Stimulated activated CD4-positive, alpha-beta T cell treated with anti-CD3 and anti-CD28 coated beads, Interleukin-4, amount 100 ng/mL, for 48 hours (primary cell): ENCODE data around the gene TMED1.
A peak's percentile ranks its signal among the peaks of the same experiment; 100 is the strongest.
"Not testable (repeated sequence)": the region's sequence is repeated elsewhere in the genome, so short reads cannot be mapped to it uniquely, and the experiment has no call there.

ENCODE experiments used
- DNase-seq, 2 donors: peaks; one replicate each; pipeline ENCODE4 v3.0.0-alpha.2; 2020; ENCODE audit warnings: low read depth in 2 of 2

TMED1 gene

DNA sequence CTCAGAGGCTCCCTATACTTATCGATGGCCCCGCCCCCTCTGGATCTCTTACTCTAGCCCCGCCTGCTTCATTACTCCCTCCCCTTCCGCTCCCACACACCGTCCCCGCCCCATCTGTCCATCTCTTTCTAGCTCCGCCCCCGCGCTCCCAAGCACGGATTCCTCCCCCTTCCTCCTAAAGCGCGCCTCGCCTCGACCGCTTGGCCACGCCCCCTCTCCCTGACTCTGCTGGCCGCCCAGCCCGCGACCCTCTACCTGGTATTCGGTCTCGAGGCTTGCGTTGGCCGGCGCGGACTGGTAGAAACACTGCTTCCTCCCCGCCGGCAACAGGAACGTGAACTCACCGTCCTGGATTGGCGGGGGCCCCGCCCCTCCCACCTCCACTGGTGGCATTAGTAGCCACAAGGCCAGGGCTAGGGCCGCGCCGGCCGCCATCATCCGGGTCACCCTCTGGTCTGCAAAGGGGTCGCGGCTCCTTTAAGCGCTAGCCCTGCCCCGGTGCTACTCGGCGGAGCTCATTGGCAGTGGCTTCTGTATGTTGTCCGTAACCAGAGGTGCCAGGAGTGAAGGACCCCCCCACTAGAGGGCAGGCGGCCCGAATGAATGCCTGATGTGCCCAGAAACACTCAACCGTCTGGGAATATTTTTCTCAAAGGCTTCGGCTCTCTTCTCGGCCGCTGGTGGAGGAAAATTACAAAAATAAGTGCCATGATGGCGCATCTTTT lies at the start of gene TMED1:
TSS of gene TMED1 (minus strand) at position 459 of the 725 bp plus-strand sequence. CDS start at position 438, 21 bp downstream.
- peak; percentile 98 to 99 for DNase-seq

GRCh38 chr19:10885201-10886169 lies 49.5 kb upstream of the TMED1 start:
- DNase-seq = no peak

DNA sequence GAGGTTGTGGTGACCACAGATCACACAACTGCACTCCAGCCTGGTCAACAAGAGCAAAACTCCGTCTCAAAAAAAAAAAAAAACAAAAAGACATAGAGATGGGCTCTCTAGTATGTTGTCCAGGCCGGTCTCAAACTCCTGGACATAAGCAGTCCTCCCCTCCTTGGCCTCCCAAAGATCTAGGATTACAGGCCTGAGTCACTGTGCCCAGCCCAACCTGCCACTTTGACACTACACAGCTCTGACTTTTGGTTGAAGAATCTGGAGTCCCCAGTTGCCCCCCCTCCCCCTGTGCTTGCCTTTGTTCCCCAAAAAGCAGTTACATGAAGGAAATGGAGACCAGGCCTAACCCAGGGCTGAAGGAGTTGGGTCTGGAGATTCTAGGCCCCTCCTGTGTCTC lies 48.3 kb upstream of the TMED1 start:
- no peak for DNase-seq

DNA sequence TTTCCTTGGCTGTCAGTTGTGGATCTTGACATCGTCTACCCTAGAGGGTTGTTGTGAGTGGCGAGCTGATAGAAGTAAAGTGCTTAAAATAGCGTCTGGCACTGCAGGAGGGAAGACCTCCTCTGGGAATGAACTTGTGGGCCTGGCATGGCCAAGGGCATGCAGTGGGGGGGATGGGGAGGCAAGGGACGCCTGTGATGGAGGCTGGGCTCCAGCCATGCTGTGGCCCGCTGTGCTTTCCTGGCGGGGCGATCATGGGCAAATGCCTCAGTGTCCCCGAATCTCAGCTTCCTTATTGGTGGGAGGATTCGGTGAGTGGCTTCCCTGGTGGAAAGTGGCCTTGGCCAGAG lies 46.1 kb upstream of the TMED1 start:
- no peak for DNase-seq

- DNase-seq = no peak
These were observed 45.5 kb upstream of the TMED1 start for GRCh38 chr19:10881403-10882107.

DNA sequence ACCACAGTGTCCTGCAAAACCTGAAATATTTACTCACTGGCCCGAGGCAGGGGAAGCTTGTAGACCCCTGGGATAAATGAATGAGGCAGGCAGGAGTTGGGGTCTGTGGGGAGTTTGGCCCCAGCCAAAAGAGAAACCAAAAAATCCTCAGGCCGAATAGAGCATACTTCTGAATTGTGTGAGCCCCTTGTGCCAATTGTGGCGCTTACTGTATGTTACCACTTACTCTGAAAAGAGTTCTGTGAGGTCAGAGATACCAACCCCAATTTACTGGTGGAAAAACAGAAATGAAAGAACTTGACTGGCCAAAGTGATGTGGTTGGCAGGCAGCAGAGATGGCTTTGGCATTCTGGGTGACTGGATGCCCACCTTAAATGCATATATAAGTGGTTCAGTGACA lies 42.2 kb upstream of the TMED1 start:
- no peak for DNase-seq

GRCh38 chr19:10877608-10878007 lies 41.6 kb upstream of the TMED1 start:
- not testable (repeated sequence) for DNase-seq

DNA sequence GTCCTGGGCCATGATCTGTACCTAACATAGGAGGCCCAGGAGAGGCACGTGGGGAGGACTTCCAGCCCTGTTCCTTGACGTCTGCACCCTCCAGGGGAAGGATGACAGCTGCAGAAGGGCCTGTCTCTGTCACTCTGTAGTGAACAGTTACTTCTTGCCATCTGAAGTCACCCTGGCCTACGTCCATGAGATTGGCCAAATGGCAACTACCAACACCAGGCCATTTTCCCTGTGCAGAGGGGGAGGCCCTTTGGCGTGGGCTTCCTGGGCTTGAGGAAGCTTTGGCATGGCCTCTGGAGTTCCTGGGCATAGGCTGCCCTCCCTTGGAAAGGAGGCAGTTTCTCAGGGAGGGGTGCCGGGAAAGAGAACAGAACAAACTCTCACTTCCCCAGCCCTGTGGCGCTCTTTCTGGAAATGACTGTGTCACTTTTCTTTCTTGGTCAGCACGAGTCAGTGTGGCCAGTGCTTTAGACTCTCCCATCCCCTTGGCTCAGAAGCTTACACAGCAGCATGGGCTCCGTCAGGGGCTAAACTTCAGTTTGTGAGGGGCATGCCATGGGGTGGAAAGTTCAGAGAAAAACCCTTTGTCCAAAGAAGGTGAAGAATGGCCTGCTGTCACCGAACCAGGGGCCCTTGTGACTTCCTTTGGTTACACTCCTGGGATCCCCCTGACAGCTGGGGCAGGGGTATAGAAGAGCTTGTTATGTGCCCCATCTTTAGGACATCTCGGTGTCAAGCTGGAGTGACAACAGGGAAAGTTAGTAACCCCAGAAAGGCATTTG lies 40.6 kb upstream of the TMED1 start:
- DNase-seq = no peak

DNA sequence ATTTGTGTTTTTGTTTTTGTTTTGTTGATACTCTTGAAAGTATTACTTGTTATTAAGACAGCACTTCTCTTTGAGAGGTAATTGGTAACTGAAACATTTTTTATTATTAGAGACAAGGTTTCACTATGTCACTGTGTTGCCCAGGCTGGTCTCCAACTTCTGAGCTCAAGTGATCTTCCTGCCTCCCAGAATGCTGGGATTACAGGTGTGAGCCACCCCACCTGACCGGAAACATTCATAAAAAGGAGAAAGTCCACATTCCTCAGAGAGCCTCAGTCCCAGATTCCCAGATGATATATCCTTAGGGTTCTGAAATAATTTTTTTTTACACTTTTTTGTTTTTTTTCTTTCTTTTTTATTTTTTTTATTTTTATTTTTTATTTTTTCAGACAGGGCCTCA lies 38.0 kb upstream of the TMED1 start:
- no peak for DNase-seq

- no peak for DNase-seq
These were observed 36.6 kb upstream of the TMED1 start for GRCh38 chr19:10872546-10873107.

GRCh38 chr19:10871711-10872545 lies 35.9 kb upstream of the TMED1 start:
- DNase-seq = peak in 1 of 2 donors; percentile 16

DNA sequence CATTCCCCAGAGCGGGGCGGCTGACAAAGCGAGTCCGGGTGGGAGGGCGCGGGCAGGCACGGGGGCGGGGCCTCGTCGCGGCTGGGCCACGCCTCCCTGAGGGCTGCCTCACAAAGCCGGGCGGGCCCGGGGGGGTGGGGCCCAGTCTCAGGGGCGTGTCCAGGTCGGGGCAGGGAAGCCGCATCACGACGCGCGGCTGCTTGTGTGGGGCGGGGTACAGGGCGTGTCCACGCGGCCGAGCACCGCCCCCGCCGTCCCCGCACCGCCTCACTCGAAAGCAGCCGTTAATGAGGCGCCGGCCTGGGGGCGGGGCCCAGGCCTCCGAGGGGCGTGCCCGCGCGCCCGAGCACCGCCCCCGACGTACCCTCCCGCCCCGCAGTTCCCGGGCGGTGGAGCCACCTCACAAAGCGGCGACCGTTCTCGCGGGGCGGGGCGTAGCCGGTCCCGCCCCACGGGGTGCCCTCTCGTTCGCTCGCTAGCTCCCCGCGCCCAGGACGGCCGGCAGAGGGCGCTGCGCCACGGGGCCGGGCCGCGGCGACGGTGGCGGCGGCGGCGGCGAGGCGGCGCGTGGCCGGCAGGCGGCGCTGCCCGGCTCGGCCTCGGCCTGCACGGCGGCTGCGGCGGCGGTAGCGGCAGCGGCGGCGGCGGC lies 35.1 kb upstream of the TMED1 start, which contains the start of gene CARM1:
TSS of gene CARM1 (plus strand) at position 599 of the 649 bp plus-strand sequence. CDS start 150 bp downstream, outside the sequence.
- DNase-seq = peak; percentile 99

GRCh38 chr19:10870501-10870954 lies 34.5 kb upstream of the TMED1 start:
- DNase-seq = no peak

DNA sequence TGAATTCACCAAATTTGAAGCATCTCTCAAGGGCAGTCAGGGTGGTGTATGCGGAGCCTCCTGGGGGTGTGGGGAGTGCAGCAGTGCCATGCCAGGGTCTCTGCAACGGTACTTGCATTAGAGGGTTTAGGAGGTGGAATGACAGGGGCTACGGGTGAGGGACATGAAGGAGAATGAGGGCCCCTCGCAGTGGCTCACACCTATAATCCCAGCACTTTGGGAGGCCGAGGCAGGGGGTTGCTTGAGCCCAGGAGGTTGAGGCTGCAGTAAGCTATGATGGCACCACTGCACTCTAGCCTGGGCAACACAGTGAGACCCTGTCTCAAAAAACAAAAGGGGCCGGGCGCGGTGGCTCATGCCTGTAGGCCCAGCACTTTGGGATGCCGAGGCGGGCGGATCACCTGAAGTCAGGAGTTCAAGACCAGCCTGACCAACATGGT lies 33.9 kb upstream of the TMED1 start:
- DNase-seq = not testable (repeated sequence)

DNA sequence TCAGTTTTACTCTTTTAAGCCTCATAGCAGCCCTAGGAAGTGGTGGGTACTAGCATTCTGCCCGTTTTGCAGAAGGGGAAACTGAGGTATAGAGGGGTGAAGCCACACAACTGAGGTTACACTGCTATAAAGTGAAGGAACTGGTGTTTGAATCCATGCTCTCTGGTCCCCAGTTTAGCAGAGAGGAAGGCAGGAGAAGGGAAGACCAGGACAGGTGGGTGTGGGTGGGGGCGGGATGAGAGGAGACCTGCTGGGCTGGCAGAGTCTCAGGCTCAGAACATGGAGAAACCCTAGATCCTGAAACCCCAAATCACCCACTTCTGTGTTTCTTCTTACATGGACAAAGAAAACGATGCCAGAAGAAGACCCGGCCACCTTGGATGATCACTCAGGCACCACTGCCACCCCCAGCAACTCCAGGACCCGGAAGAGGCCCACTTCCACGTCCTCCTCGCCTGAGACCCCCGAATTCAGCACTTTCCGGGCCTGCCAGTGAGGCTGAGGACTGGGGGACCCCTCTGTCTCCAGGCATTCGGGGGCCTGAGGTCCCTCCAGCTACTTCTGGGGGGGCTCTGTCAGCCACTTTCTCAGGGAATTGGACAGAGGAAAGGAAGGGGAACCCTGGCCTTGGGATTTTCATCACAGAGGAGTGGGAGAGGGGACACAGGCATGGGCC lies 33.0 kb upstream of the TMED1 start:
- DNase-seq = no peak

- DNase-seq = no peak
These were observed 30.5 kb upstream of the TMED1 start for GRCh38 chr19:10866495-10866894.

DNA sequence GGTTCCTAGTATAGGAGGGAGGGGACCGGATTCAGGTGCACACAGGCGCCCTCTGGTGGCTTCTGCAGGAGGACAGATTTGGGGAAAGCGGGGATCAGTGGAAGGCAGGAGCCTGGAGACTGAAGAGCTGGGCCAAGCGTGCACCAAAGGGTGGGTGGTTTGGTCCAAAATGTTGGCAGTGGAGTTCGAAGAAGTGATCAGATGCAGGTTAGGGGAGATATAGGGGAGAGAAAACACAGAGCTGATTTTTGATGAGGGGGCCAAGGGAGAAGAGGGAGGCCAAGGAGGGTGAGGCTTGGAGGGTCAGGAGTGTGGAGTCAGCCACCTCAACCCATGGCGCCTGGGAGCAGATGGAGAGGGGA lies 28.5 kb upstream of the TMED1 start:
- peak; percentile 80 to 82 for DNase-seq

DNA sequence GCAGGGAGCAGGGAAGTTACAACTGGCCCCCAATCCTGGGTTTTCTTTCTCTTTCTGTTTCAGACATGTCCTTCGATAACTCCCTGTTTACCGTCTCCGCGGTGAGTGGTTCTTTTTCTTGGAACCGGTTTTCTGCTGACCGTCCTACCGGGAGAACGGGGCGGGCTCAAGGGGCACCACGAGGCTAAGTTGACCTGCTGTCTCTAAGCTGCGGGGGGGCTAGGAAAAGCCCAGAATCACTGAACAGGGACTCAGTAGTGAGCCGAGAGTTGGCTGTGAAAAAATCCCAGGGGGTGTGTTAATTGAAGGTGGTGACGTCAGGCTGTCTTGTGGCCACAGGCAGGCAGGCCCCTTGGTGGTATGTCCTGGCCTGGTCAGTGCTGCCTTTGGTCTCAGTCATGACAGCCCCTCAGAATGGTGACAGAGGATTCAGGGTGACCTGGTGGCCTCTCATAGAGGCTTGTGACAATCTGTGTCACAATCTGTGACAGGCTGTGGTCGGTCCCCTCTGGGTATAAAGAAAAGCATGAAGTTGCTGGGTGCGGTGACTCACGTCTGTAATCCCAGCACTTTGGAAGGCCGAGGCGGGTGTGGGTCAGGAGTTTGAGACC lies 27.2 kb upstream of the TMED1 start:
- DNase-seq = no peak
